HepG2 (cell line): ENCODE data around the gene GSTA5. TPM values are rescaled to one million over a fixed set of nuclear protein-coding genes. Genes with fewer than 3 reads are reported as not detected.

ENCODE experiments used
- ATF3 ChIP-seq: sonication (generic); formaldehyde crosslinking; IDR thresholded peaks from 2 replicates; pipeline ENCODE4 v1.4.0; 2020; ENCODE audit warnings: missing genetic modification reagents
- ATM ChIP-seq: fragments of 450-650 bp; IDR thresholded peaks from 2 replicates; pipeline ENCODE4 v1.7.1; 2017; ENCODE audit warnings: mild to moderate bottlenecking, borderline replicate concordance
- GTF3A ChIP-seq: sonication (generic); formaldehyde crosslinking; conservative IDR thresholded peaks from 2 replicates; pipeline ENCODE4 v1.4.0; 2020; ENCODE audit warnings: mild to moderate bottlenecking, missing genetic modification reagents
- HOXA5 ChIP-seq: sonication (generic); formaldehyde crosslinking; IDR thresholded peaks from 2 replicates; pipeline ENCODE4 v1.4.0; 2020; ENCODE audit warnings: missing genetic modification reagents
- KLF11 ChIP-seq: IDR thresholded peaks from 2 replicates; pipeline ENCODE4 v1.6.1; 2016; ENCODE audit warnings: missing compliant biosample characterization
- NR1H2 ChIP-seq: sonication (generic); formaldehyde crosslinking; IDR thresholded peaks from 2 replicates; pipeline ENCODE4 v1.8.1; 2022; ENCODE audit warnings: low read depth, missing genetic modification reagents, borderline replicate concordance
- RNF2 ChIP-seq: fragments of 450-650 bp; conservative IDR thresholded peaks from 2 replicates; pipeline ENCODE4 v1.6.1; 2016; ENCODE audit warnings: low read depth
- SMC3 ChIP-seq: IDR thresholded peaks from 2 replicates; pipeline ENCODE4 v1.6.1; 2011; ENCODE audit warnings: low read length, improper control_type of control experiment
- SP4 ChIP-seq: sonication (generic); formaldehyde crosslinking; IDR thresholded peaks from 2 replicates; pipeline ENCODE4 v1.8.1; 2023; ENCODE audit warnings: mild to moderate bottlenecking, missing genetic modification reagents
- SRY ChIP-seq: sonication (generic); formaldehyde crosslinking; IDR thresholded peaks from 2 replicates; pipeline ENCODE4 v1.8.0; 2022; ENCODE audit warnings: mild to moderate bottlenecking, missing genetic modification reagents
- STAG1 ChIP-seq: sonication (generic); formaldehyde crosslinking; IDR thresholded peaks from 2 replicates; pipeline ENCODE4 v1.4.0; 2020; ENCODE audit warnings: missing genetic modification reagents
- THAP11 ChIP-seq: IDR thresholded peaks from 2 replicates; pipeline ENCODE4 v1.6.1; 2016; ENCODE audit warnings: missing biosample characterization, missing genetic modification reagents
- ZFAT ChIP-seq: sonication (generic); formaldehyde crosslinking; conservative IDR thresholded peaks from 2 replicates; pipeline ENCODE4 v1.8.1; 2023; ENCODE audit warnings: missing genetic modification reagents, inconsistent platforms
- ZNF616 ChIP-seq: sonication (generic); formaldehyde crosslinking; IDR thresholded peaks from 2 replicates; pipeline ENCODE4 v1.5.0; 2020; ENCODE audit warnings: low read depth, mild to moderate bottlenecking, missing genetic modification reagents
- ZNF704 ChIP-seq: sonication (generic); formaldehyde crosslinking; IDR thresholded peaks from 2 replicates; pipeline ENCODE4 v1.8.1; 2023; ENCODE audit warnings: mild to moderate bottlenecking, inconsistent platforms, moderate library complexity, missing genetic modification reagents, borderline replicate concordance
- ZNF710 ChIP-seq: sonication (generic); formaldehyde crosslinking; IDR thresholded peaks from 2 replicates; pipeline ENCODE4 v1.5.0; 2020; ENCODE audit warnings: mild to moderate bottlenecking, missing genetic modification reagents, borderline replicate concordance
- ZNF749 ChIP-seq: sonication (generic); formaldehyde crosslinking; IDR thresholded peaks from 2 replicates; pipeline ENCODE4 v1.8.0; 2022; ENCODE audit warnings: mild to moderate bottlenecking, missing genetic modification reagents, moderate library complexity, borderline replicate concordance
- ZNF790 ChIP-seq: sonication (generic); formaldehyde crosslinking; IDR thresholded peaks from 2 replicates; pipeline ENCODE4 v1.8.0; 2022; ENCODE audit warnings: missing genetic modification reagents, mild to moderate bottlenecking, borderline replicate concordance
- ZSCAN20 ChIP-seq: sonication (generic); formaldehyde crosslinking; IDR thresholded peaks from 2 replicates; pipeline ENCODE4 v1.4.0; 2020; ENCODE audit warnings: missing genetic modification reagents, mild to moderate bottlenecking, borderline replicate concordance
- polyA plus RNA-seq, 8 experiments: library from polyadenylated mRNA; depleted of rRNA in 3 of 8; stranded (reverse) in 7 of 8; unstranded in 1 of 8; fragments of >200 nt; fragmentation: Illumina TruSeq in 4 of 8; extraction: Trizol in 4 of 8; gene quantifications; 2 replicates each; pipeline versions ENCODE4 v1.2.1 to v1.2.3, GENCODE V29; 2011 to 2016; ENCODE audit warnings: low read depth in 4 of 8, missing spikeins in 1 of 8, mixed read lengths in 1 of 8; ENCODE audit not compliant: insufficient read depth in 1 of 8
- total RNA-seq, 5 experiments: library from RNA; depleted of rRNA; stranded (reverse); fragments of >200 nt; fragmentation: Illumina TruSeq; extraction: Trizol; gene quantifications; 2 replicates each; pipeline ENCODE4 v1.2.3, GENCODE V29; 2016; ENCODE audit warnings: low read depth in 1 of 5
- TF ChIP-seq, protein P1 (sequence below): sonication (generic); IDR thresholded peaks from 2 replicates; pipeline ENCODE4 v1.6.1; 2016; ENCODE audit warnings: low read depth, borderline replicate concordance
- TF ChIP-seq, protein P2 (sequence below): sonication (generic); formaldehyde crosslinking; IDR thresholded peaks from 2 replicates; pipeline ENCODE4 v1.8.0; 2022; ENCODE audit warnings: mild to moderate bottlenecking, missing genetic modification reagents
- TF ChIP-seq, protein P3 (sequence below): sonication (generic); formaldehyde crosslinking; IDR thresholded peaks from 2 replicates; pipeline ENCODE4 v1.4.0; 2020; ENCODE audit warnings: mild to moderate bottlenecking, missing genetic modification reagents

GSTA5 gene
- total and polyA plus RNA-seq, 2 of the 13 experiments (the other 11 are each of a cell fraction or from before 2014, with no cell fraction given) = not detected

DNA sequence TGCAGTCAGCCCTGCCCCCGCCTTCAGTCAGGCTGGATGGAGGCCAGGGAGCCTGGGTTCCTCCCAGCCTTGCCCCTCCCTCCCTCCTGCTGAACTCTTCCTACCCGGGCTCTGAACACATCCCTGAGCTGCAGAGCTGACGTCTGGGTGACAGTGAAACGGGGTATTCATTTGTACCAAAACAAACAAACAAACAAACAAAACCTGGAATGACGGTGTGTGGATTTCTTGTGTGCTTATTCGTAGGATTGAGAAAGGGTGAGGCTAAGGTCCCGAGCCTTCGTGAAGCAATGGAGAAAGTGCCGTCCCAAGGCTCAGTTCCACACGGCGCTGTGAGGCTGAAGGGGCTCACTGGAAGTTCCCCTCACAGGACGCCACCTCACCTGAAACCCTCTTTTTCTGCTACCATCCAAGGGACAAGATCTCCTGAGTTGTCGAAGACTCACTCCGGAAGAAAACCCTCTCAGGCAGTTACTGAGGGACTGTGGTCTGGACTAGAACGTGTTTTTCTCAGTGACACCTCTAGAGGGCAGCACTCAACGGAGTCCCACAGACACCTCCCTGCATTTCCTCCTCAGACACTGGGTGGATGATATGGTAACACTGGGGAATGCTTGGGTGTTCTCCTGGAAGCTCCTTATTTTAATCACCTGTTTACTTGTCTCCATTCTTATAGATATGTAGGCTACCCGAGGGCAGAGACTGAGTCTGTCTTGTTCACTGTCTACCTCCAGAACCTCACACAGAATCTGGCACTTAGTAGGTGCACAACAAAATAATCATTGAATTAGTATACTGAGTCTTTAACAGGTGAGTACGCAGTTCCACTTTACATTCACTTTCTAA is 41.6 kb upstream of the GSTA5 start (continued):
- TF ChIP-seq ZNF704 (no peak), NR1H2 (CRISPR knock-in tag) (no peak), ATM (no peak), HOXA5 (no peak; the same call in 1 of the 2 replicates), ZSCAN20 (CRISPR knock-in tag) (peak; percentile 15; the same call in 1 of the 2 replicates), STAG1 (CRISPR knock-in tag) (peak; percentile 76), ZFAT (no peak), GTF3A (CRISPR knock-in tag) (no peak), THAP11 (CRISPR knock-in tag) (peak; percentile 54; the same call in 1 of the 2 replicates), SP4 (no peak), ZNF616 (no peak), KLF11 (CRISPR knock-in tag) (no peak), SRY (CRISPR knock-in tag) (no peak), ZNF710 (no peak), SMC3 (peak; percentile 74), ATF3 (no peak), ZNF790 (CRISPR knock-in tag) (no peak), RNF2 (peak; percentile 42; the same call in 1 of the 2 replicates), ZNF749 (CRISPR knock-in tag) (no peak)
- TF ChIP-seq, protein P1, sequence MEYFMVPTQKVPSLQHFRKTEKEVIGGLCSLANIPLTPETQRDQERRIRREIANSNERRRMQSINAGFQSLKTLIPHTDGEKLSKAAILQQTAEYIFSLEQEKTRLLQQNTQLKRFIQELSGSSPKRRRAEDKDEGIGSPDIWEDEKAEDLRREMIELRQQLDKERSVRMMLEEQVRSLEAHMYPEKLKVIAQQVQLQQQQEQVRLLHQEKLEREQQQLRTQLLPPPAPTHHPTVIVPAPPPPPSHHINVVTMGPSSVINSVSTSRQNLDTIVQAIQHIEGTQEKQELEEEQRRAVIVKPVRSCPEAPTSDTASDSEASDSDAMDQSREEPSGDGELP = no peak
- TF ChIP-seq, protein P2, sequence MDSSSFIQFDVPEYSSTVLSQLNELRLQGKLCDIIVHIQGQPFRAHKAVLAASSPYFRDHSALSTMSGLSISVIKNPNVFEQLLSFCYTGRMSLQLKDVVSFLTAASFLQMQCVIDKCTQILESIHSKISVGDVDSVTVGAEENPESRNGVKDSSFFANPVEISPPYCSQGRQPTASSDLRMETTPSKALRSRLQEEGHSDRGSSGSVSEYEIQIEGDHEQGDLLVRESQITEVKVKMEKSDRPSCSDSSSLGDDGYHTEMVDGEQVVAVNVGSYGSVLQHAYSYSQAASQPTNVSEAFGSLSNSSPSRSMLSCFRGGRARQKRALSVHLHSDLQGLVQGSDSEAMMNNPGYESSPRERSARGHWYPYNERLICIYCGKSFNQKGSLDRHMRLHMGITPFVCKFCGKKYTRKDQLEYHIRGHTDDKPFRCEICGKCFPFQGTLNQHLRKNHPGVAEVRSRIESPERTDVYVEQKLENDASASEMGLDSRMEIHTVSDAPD (CRISPR knock-in tag) = no peak
- TF ChIP-seq, protein P3, sequence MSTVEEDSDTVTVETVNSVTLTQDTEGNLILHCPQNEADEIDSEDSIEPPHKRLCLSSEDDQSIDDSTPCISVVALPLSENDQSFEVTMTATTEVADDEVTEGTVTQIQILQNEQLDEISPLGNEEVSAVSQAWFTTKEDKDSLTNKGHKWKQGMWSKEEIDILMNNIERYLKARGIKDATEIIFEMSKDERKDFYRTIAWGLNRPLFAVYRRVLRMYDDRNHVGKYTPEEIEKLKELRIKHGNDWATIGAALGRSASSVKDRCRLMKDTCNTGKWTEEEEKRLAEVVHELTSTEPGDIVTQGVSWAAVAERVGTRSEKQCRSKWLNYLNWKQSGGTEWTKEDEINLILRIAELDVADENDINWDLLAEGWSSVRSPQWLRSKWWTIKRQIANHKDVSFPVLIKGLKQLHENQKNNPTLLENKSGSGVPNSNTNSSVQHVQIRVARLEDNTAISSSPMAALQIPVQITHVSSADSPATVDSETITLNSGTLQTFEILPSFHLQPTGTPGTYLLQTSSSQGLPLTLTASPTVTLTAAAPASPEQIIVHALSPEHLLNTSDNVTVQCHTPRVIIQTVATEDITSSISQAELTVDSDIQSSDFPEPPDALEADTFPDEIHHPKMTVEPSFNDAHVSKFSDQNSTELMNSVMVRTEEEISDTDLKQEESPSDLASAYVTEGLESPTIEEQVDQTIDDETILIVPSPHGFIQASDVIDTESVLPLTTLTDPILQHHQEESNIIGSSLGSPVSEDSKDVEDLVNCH (CRISPR knock-in tag) = no peak
